ENCODE data around the gene TNFAIP1. TPM values are rescaled to one million over a fixed set of nuclear protein-coding genes. Genes with fewer than 3 reads are reported as not detected.

TNFAIP1 gene
- total RNA-seq, 1 donor from 2014 or later: 18.8 TPM

DNA sequence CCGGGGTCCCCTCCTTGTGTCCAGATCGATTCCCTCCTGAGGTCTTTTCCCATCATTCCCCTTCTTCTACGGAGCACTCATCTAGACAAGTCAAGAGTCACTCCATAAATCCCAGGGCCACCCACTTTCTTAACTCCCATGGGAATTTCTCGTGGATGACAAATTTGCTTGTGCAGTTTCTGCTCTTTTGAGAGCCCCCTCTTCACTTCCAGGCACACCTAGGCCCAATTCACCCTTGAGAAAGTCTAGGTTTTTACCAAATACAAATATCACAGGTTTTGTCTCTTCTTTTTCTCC, 22.3 kb downstream of the TNFAIP1 start:
- Histone ChIP-seq H3K9ac (ENCODE audit: low read depth in 1 of 3, low read length in 3 of 3) (peak overlapping the region; percentile 73 to 98 (median 84)), H3K4me3 (ENCODE audit: low read length in 3 of 3) (peak overlapping the region; percentile 85 to 97 (median 97)), H3K27ac (ENCODE audit: low read depth, low read length) (peak overlapping the region; percentile 92), H3K9me3 (ENCODE audit: control insufficient read depth in 3 of 3, low read length in 3 of 3) (no peaks in the 10 kb centered on the region), H3K36me3 (ENCODE audit: control insufficient read depth in 3 of 3, insufficient read depth in 3 of 3, low read length in 3 of 3) (peaks cover 53 to 59% (median 56%) of the 10 kb centered on the region in 3 donors), H3K27me3 (ENCODE audit: control insufficient read depth in 3 of 3, insufficient read depth in 3 of 3, low read length in 3 of 3) (no peaks in the 10 kb centered on the region), H3K4me1 (ENCODE audit: control insufficient read depth in 3 of 3, insufficient read depth in 3 of 3, low read length in 3 of 3) (peaks cover 22 to 30% (median 22%) of the 10 kb centered on the region in 3 donors)

DNA sequence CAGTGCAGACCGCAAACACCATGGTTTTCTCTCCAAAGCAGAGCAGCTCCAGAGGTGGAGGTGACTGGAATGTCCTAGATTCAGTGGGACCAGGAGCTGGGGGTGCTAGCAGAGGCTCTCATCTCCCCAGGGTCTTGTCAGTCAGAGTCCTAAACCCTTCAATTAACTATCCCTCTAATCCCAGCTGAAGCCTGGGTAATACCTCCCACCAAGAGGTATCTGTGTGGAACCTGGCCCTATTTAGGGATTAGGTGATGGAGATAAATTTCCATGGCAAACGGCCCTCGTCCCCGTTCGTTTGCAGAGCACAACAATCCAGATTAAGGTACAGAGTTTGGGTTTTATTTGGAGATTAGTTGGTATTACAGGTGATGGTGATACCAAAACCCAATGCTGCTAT, 27.6 kb downstream of the TNFAIP1 start:
- H3K36me3 ChIP-seq (ENCODE audit: control insufficient read depth in 3 of 3, insufficient read depth in 3 of 3, low read length in 3 of 3): peaks cover 49 to 56% (median 55%) of the 10 kb centered on the region in 3 donors
- no peaks in the 10 kb centered on the region for H3K27me3 ChIP-seq (ENCODE audit: control insufficient read depth in 3 of 3, insufficient read depth in 3 of 3, low read length in 3 of 3)
- no peak overlapping the region for H3K27ac ChIP-seq (ENCODE audit: low read depth, low read length)
- H3K9me3 ChIP-seq (ENCODE audit: control insufficient read depth in 3 of 3, low read length in 3 of 3): no peaks in the 10 kb centered on the region
- H3K4me1 ChIP-seq (ENCODE audit: control insufficient read depth in 3 of 3, insufficient read depth in 3 of 3, low read length in 3 of 3): peaks cover 5 to 7% (median 6%) of the 10 kb centered on the region in 3 donors
- H3K9ac ChIP-seq (ENCODE audit: low read depth in 1 of 3, low read length in 3 of 3): no peak overlapping the region
- no peak overlapping the region for H3K4me3 ChIP-seq (ENCODE audit: low read length in 3 of 3)

DNA sequence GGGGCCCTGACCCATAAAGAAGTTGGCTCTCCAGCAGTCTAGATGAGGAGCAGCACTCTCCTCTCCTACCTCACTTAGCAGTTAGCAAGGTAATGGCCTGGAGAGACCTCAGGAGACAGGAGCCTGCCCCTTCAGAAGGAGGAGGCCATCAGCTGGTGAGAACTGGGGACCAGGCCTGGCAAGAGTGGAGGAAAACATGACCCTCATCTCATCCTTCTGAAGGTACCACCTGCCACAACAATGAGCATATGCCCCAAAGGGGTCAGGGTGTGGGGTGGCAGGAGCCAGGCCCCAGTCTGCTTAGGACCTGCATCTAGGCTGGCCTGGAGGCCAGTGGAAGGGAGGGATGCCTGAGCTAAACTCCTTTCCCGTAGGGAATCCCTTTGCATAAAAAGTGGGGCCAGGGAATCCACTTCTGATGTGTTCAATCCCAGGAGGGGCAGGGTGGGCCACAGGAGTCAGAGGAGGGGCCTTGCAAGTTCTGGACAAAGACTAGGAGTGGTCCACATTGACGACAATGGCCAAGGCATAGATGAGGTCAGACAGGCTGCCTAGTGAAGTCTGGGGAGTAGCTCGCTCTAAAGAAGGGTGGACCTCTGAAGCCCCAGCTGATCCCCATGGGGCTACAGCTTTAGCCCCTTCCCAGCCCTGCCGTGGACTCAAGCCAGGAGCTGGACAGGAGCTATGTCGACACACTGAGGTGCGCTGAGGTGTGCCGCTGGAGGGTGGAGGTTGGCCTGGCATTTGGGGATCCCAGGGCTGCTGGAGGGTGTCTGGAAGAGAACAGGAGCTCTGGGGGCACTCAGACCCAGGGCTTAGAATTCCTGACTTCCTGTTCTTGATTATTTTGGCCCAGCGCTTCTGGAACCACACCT, 28.5 kb downstream of the TNFAIP1 start:
- no peak overlapping the region for H3K4me3 ChIP-seq (ENCODE audit: low read length in 3 of 3)
- no peaks in the 10 kb centered on the region for H3K27me3 ChIP-seq (ENCODE audit: control insufficient read depth in 3 of 3, insufficient read depth in 3 of 3, low read length in 3 of 3)
- H3K27ac ChIP-seq (ENCODE audit: low read depth, low read length): no peak overlapping the region
- no peaks in the 10 kb centered on the region for H3K9me3 ChIP-seq (ENCODE audit: control insufficient read depth in 3 of 3, low read length in 3 of 3)
- no peak overlapping the region for H3K9ac ChIP-seq (ENCODE audit: low read depth in 1 of 3, low read length in 3 of 3)
- peaks cover 49 to 56% (median 54%) of the 10 kb centered on the region in 3 donors for H3K36me3 ChIP-seq (ENCODE audit: control insufficient read depth in 3 of 3, insufficient read depth in 3 of 3, low read length in 3 of 3)
- no peaks in the 10 kb centered on the region for H3K4me1 ChIP-seq (ENCODE audit: control insufficient read depth in 3 of 3, insufficient read depth in 3 of 3, low read length in 3 of 3)

DNA sequence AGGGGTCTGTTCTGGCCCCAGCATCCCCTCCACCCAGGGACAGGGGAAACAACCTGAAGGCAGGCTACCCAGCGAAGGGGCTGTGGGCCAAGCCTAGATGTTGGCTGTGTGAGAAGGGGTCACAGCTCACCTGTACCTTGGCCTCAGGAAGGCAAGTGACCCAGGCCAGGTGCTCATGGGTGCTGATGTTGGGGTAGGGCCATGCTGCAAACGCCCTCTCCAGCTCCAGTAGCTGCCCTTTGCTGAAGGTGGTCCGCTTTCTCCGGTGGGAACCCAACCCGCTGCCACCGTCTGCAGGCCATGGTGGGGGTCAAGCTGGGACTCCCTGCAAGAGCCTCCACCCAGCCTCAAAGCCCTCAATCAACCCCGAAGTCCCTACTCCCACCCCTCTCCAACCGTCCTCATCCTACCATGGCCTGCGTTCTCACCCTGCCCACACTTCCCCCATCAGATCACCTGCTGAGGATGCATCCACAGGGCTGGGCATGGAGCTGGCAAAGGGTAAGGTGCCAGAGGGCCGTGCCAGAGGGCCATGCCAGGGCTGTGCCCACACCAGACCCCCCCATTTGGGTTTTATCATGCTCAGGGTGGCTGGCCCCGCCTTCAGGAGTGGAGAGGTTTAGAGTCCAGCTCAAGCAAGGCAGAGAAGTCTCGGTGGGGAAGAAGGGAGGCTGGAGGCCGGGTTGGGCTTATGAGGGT, 29.3 kb downstream of the TNFAIP1 start, which contains the start of gene SEBOX:
Gene SEBOX, minus strand, starts transcription at position 535 of the 699 bp plus-strand sequence. Its CDS starts 48 bp downstream, at position 487.
- Histone ChIP-seq H3K27ac (ENCODE audit: low read depth, low read length) (no peak within 1 kb of the TSS), H3K4me1 (ENCODE audit: control insufficient read depth in 3 of 3, insufficient read depth in 3 of 3, low read length in 3 of 3) (peaks cover 0 to 1% (median under 1%) of the 10 kb centered on the region in 3 donors), H3K4me3 (ENCODE audit: low read length in 3 of 3) (no peak within 1 kb of the TSS), H3K36me3 (ENCODE audit: control insufficient read depth in 3 of 3, insufficient read depth in 3 of 3, low read length in 3 of 3) (peaks cover 45 to 51% (median 48%) of the 10 kb centered on the region in 3 donors), H3K9ac (ENCODE audit: low read depth in 1 of 3, low read length in 3 of 3) (no peak within 1 kb of the TSS), H3K9me3 (ENCODE audit: control insufficient read depth in 3 of 3, low read length in 3 of 3) (no peaks in the 10 kb centered on the region), H3K27me3 (ENCODE audit: control insufficient read depth in 3 of 3, insufficient read depth in 3 of 3, low read length in 3 of 3) (no peaks in the 10 kb centered on the region)

DNA sequence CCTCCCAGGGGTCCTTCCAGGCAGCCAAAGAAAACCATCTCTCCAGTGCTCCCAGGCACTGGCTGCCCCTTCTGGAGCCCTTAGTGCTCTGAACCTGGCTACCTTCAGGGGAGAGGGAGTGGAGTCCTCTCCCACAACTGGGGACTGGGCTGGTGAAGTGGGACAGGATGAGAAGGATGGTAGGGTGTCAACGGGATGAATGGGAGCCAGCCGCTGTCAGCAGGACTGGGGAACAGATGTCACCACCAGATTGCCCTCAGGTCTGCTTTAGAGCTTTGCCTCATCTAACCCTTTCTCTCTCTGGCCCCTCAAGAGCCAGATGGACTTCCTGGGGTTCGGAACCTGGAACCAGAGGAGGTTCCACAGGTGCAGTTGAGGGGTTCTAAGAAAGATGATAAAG, 29.9 kb downstream of the TNFAIP1 start:
- Histone ChIP-seq H3K4me3 (ENCODE audit: low read length in 3 of 3) (no peak overlapping the region), H3K9ac (ENCODE audit: low read depth in 1 of 3, low read length in 3 of 3) (no peak overlapping the region), H3K27ac (ENCODE audit: low read depth, low read length) (no peak overlapping the region), H3K27me3 (ENCODE audit: control insufficient read depth in 3 of 3, insufficient read depth in 3 of 3, low read length in 3 of 3) (no peaks in the 10 kb centered on the region), H3K36me3 (ENCODE audit: control insufficient read depth in 3 of 3, insufficient read depth in 3 of 3, low read length in 3 of 3) (peaks cover 39 to 44% (median 41%) of the 10 kb centered on the region in 3 donors), H3K9me3 (ENCODE audit: control insufficient read depth in 3 of 3, low read length in 3 of 3) (no peaks in the 10 kb centered on the region), H3K4me1 (ENCODE audit: control insufficient read depth in 3 of 3, insufficient read depth in 3 of 3, low read length in 3 of 3) (peaks cover 0 to 8% (median 7%) of the 10 kb centered on the region in 3 donors)

DNA sequence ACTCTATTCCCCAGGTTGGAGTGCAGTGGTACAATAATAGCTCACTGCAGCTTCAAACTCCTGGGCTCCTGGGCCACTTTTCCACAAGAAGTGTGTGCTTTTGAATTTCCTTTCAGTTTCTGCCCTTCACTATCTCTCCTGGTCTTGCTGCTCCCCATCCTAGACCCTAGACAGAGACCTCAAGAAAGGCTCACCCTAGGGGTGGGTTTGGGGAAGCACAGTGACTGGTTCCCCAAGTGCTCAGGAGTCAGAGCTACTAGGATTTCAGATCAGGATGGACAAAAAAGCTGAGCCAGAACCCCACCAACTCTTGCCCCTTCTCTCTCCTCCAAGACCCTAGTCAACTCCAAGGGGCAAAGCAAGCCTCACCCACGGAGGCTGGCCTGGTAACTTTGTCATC, 31.0 kb downstream of the TNFAIP1 start:
- peaks cover 2 to 10% (median 9%) of the 10 kb centered on the region in 3 donors for H3K4me1 ChIP-seq (ENCODE audit: control insufficient read depth in 3 of 3, insufficient read depth in 3 of 3, low read length in 3 of 3)
- H3K36me3 ChIP-seq (ENCODE audit: control insufficient read depth in 3 of 3, insufficient read depth in 3 of 3, low read length in 3 of 3): peaks cover 28 to 33% (median 30%) of the 10 kb centered on the region in 3 donors
- H3K4me3 ChIP-seq (ENCODE audit: low read length in 3 of 3): no peak overlapping the region

DNA sequence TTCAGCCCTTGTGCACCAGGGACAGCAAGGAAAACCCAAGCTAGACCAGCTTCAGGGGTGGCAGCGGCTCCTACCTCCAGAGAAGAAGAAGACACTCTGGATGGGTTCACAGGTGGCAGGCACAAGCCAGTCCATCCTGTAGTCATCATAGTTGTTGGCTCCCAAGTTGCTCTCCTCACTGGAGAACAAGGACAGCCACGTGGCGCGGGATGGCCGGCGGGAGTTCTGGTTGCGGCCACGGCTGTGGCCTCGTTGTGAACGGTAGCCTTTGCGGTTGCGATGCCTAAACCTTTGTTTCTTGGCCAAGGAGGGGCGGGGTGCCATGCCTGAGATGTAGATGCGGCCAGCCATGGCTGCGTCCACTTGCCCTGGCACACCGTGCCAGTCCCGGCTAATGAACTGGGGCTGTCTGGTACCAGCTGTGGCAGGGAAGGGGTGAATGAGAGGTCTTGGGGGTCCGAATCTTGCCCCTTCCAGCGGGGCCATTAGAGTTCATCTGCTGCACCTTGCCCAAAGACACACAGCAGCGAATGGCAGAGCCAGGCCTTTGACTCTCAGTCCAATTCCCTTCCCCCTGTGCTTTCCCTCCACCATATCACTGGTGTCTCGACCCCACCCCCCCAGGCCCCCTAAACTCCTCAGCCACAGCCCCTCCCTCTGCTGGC, 32.2 kb downstream of the TNFAIP1 start:
- Histone ChIP-seq H3K36me3 (ENCODE audit: control insufficient read depth in 3 of 3, insufficient read depth in 3 of 3, low read length in 3 of 3) (peaks cover 17 to 21% (median 19%) of the 10 kb centered on the region in 3 donors), H3K4me1 (ENCODE audit: control insufficient read depth in 3 of 3, insufficient read depth in 3 of 3, low read length in 3 of 3) (peaks cover 9 to 20% (median 18%) of the 10 kb centered on the region in 3 donors), H3K27ac (ENCODE audit: low read depth, low read length) (no peak overlapping the region), H3K27me3 (ENCODE audit: control insufficient read depth in 3 of 3, insufficient read depth in 3 of 3, low read length in 3 of 3) (peaks cover 0 to 11% (median 0%) of the 10 kb centered on the region in 3 donors), H3K4me3 (ENCODE audit: low read length in 3 of 3) (no peak overlapping the region), H3K9ac (ENCODE audit: low read depth in 1 of 3, low read length in 3 of 3) (no peak overlapping the region), H3K9me3 (ENCODE audit: control insufficient read depth in 3 of 3, low read length in 3 of 3) (no peaks in the 10 kb centered on the region)

More for the DNA sequence above, 31.0 kb downstream of the TNFAIP1 start:
- H3K27ac ChIP-seq (ENCODE audit: low read depth, low read length): no peak overlapping the region
- no peaks in the 10 kb centered on the region for H3K9me3 ChIP-seq (ENCODE audit: control insufficient read depth in 3 of 3, low read length in 3 of 3)
- no peak overlapping the region for H3K9ac ChIP-seq (ENCODE audit: low read depth in 1 of 3, low read length in 3 of 3)
- peaks cover 0 to under 1% (median 0%) of the 10 kb centered on the region in 3 donors for H3K27me3 ChIP-seq (ENCODE audit: control insufficient read depth in 3 of 3, insufficient read depth in 3 of 3, low read length in 3 of 3)

DNA sequence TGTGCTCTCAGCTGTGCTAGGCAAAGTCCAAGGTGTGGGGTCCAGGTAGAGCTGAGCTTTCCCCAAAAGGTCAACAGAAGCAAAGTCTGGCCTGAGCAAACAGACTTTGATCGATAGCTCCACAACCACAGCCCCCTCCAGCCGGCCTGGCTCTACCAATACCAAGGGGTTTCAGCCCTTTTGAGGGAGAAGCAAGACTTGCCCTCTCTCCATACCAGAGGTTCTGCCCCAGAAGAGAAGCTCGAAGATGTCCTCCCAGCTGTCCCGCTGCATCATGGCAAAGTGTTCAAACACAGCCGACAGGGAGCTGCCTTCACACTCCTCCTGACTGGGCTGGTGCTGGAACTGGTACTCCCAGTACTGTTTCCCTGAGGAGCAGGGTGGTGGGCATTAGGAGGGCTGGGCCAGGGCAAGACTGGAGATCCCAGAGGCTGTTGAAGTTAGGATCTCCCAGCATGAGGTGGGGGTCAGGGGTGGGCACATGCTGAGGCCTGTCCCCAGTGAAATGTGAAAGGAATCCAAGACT, 32.8 kb downstream of the TNFAIP1 start:
- Histone ChIP-seq H3K9ac (ENCODE audit: low read depth in 1 of 3, low read length in 3 of 3) (no peak overlapping the region), H3K4me1 (ENCODE audit: control insufficient read depth in 3 of 3, insufficient read depth in 3 of 3, low read length in 3 of 3) (peaks cover 15 to 24% (median 22%) of the 10 kb centered on the region in 3 donors), H3K27me3 (ENCODE audit: control insufficient read depth in 3 of 3, insufficient read depth in 3 of 3, low read length in 3 of 3) (peaks cover 0 to 15% (median 5%) of the 10 kb centered on the region in 3 donors), H3K27ac (ENCODE audit: low read depth, low read length) (no peak overlapping the region), H3K36me3 (ENCODE audit: control insufficient read depth in 3 of 3, insufficient read depth in 3 of 3, low read length in 3 of 3) (peaks cover 11 to 15% (median 13%) of the 10 kb centered on the region in 3 donors), H3K4me3 (ENCODE audit: low read length in 3 of 3) (no peak overlapping the region), H3K9me3 (ENCODE audit: control insufficient read depth in 3 of 3, low read length in 3 of 3) (no peaks in the 10 kb centered on the region)

DNA sequence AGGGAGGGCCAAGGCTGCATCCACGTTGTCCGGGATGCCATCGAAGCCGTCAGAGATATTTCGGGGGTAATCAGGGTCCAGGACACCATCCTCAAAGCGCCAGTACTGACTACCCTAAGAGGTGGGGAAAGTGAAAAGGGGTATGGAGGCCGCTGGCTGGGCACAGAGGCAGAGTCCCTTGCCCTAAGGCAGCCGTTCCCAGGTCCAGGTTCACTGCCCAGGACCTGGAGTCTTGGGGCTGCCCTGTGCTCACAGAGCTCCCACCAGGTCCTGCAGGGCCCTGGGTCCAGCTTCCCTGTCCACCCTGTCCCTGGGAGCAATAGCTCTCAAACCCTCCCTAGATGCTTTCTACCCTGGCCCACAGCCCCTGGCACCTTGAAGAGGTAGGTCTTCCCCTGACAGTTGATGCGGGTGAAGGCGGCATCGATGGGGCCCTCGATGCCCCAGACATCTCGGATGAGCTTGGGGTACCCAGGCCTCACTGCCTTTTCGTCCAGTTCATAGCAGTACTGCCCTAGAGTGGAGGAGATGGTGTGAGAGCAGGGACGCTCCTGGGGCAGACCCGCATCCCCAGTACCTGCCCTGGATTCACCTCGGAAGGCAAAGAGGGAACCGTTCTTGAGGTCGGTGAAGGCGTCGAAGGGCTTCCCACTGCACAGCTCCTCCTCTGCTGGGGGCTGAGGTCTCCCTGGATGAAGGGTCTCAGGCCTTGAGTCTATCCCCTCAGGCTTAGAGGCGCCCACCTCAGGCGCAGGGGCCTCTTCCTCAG, 33.5 kb downstream of the TNFAIP1 start:
- Histone ChIP-seq H3K36me3 (ENCODE audit: control insufficient read depth in 3 of 3, insufficient read depth in 3 of 3, low read length in 3 of 3) (peaks cover 5 to 8% (median 6%) of the 10 kb centered on the region in 3 donors), H3K9me3 (ENCODE audit: control insufficient read depth in 3 of 3, low read length in 3 of 3) (no peaks in the 10 kb centered on the region), H3K9ac (ENCODE audit: low read depth in 1 of 3, low read length in 3 of 3) (no peak overlapping the region), H3K27ac (ENCODE audit: low read depth, low read length) (no peak overlapping the region), H3K4me1 (ENCODE audit: control insufficient read depth in 3 of 3, insufficient read depth in 3 of 3, low read length in 3 of 3) (peaks cover 17 to 25% (median 22%) of the 10 kb centered on the region in 3 donors), H3K27me3 (ENCODE audit: control insufficient read depth in 3 of 3, insufficient read depth in 3 of 3, low read length in 3 of 3) (peaks cover 0 to 15% (median 7%) of the 10 kb centered on the region in 3 donors), H3K4me3 (ENCODE audit: low read length in 3 of 3) (no peak overlapping the region)
